Erythroblast (primary cell): ENCODE measurements around the gene JMJD7.

Experiments used
- DNase-seq, 2 experiments: peaks; one replicate each; lab custom pipeline; 2025; lab: John Stamatoyannopoulos, UW
- GATA1 ChIP-seq: IDR thresholded peaks from 2 replicates; pipeline ENCODE4 v1.6.1; 2011; ENCODE audit warnings: low read depth, mild to moderate bottlenecking, control low read depth, low read length, moderate library complexity
- POLR2A ChIP-seq: IDR thresholded peaks from 2 replicates; pipeline ENCODE4 v1.6.1; 2011; ENCODE audit warnings: mild to moderate bottlenecking, low read length

Gene JMJD7

GRCh38 chr15:41862515-41863116 is 34.7 kb downstream of the JMJD7 start:
- TF ChIP-seq GATA1 (no peak), POLR2A (no peak)
- DNase-seq: no peak

DNA sequence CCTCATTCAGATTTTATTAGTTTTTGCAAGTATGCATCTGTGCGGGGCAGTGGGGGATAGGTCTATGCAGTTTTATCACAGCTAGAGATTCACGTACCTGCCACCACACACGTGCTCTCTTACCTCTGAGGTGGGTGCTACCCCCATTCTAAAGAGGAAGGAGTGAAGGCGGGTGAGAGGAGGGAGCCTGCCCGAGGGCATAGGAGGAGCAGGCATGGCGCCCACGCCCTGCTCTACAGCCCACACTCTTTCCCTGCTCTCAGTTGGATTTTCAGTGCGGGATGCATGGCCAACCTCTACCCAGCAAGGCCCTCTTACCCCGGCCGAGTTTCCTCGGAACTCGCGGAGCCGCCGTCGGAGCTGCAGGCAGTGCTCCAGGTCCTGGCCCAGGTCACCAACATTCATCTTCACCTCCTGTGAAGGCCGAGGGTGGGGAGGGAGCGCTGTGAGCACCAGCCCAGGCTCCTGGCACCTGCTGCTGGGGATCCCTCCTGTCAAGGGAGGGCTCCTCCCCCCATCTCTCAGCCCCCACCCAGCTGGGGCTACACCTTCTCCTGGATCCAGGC is 37.7 kb downstream of the JMJD7 start:
- no peak for DNase-seq
- TF ChIP-seq GATA1 (no peak), POLR2A (no peak)

- TF ChIP-seq POLR2A (no peak), GATA1 (no peak)
- no peak for DNase-seq
Measured at GRCh38 chr15:41866263-41866703, 38.4 kb downstream of the JMJD7 start.

- DNase-seq: no peak
- TF ChIP-seq GATA1 (no peak), POLR2A (no peak)
Measured at GRCh38 chr15:41866872-41867579, 39.1 kb downstream of the JMJD7 start.

DNA sequence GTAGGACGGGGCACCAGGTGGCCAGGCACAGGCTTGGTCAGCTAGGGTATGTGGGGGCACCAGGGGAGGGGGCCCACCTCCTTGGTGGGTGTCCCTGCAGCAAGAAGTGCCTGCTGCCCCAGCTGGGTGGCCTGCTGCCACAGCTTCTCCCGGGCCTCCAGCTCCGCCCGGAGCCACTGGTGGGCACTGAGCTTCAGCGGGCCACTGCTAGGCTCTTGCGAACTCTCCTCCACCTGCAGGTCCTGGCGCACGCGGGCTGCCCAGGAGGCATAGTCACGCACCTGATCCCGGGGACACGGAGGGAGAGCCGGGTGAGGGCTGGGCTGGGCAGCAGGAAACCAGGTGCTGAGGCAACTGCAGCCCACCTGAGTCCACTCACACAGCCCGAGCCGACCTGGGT is 40.4 kb downstream of the JMJD7 start:
- TF ChIP-seq GATA1 (no peak), POLR2A (no peak)
- no peak for DNase-seq

GRCh38 chr15:41869770-41870688 is 42.1 kb downstream of the JMJD7 start:
- TF ChIP-seq GATA1: no peak
- no peak for TF ChIP-seq POLR2A
- no peak for DNase-seq

- DNase-seq: no peak
- TF ChIP-seq GATA1 (no peak), POLR2A (no peak)
Measured at GRCh38 chr15:41870689-41871081, 42.8 kb downstream of the JMJD7 start.

GRCh38 chr15:41871175-41871905 is 43.4 kb downstream of the JMJD7 start:
- TF ChIP-seq POLR2A: no peak
- TF ChIP-seq GATA1: no peak

GRCh38 chr15:41872166-41872747 is 44.4 kb downstream of the JMJD7 start:
- no peak for TF ChIP-seq GATA1
- no peak for TF ChIP-seq POLR2A
- DNase-seq: no peak

More at GRCh38 chr15:41871175-41871905, 43.4 kb downstream of the JMJD7 start:
- no peak for DNase-seq

GRCh38 chr15:41873711-41874110 is 45.8 kb downstream of the JMJD7 start:
- no peak for DNase-seq
- TF ChIP-seq GATA1 (no peak), POLR2A (no peak)

DNA sequence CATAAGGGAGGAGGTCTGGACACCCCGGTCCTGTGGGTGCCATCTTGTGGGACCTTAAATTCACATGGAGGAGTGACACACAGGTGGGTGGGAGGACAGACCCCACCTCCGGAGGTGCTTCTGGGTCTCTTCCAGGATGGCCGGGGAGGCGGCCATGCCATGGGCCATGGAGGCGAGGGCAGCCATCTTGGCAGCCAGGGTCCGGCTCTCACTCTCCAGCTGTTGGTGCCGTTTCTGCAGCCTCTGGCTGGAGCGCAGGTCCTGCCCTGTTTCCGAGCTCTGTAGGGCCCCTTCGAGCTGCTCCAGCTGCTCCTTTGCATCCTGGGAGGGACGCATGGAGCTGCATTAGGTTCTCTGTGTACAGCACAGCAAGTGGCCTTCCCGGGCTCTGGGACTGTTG is 46.8 kb downstream of the JMJD7 start:
- TF ChIP-seq GATA1 (no peak), POLR2A (no peak)

DNA sequence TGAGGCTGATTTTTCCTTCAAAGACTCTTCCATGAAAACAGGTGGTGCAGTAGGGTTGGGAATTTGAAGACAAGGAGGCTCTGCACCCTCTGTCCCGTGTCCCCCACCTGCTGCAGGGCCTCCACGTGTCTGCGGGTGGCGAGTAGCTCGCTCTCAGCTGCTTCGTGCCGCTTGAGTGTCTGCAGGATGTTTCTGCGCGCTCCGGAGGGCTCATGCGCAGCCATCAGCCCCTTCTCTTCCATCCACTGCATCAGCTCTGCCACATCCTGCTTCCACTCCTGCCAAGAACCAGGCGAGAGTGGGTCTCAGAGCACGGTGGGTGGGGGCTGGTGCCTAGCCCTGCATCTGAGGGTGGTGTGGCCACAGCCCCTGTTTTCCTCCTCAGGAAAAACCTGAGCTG is 48.1 kb downstream of the JMJD7 start:
- DNase-seq: no peak
- TF ChIP-seq GATA1 (no peak), POLR2A (no peak)

More for the DNA sequence above, 46.8 kb downstream of the JMJD7 start:
- no peak for DNase-seq
